NCI-H2196 (cell line): ENCODE results near the gene TRNAU1AP.
"Not testable (repeated sequence)": the region's sequence is repeated elsewhere in the genome, so short reads cannot be mapped to it uniquely, and the experiment has no call there.

Experiments used
- DNase-seq: peaks from one replicate; lab custom pipeline; 2025; ENCODE audit not compliant: unreplicated experiment; lab: John Stamatoyannopoulos, UW

The TRNAU1AP gene

DNA sequence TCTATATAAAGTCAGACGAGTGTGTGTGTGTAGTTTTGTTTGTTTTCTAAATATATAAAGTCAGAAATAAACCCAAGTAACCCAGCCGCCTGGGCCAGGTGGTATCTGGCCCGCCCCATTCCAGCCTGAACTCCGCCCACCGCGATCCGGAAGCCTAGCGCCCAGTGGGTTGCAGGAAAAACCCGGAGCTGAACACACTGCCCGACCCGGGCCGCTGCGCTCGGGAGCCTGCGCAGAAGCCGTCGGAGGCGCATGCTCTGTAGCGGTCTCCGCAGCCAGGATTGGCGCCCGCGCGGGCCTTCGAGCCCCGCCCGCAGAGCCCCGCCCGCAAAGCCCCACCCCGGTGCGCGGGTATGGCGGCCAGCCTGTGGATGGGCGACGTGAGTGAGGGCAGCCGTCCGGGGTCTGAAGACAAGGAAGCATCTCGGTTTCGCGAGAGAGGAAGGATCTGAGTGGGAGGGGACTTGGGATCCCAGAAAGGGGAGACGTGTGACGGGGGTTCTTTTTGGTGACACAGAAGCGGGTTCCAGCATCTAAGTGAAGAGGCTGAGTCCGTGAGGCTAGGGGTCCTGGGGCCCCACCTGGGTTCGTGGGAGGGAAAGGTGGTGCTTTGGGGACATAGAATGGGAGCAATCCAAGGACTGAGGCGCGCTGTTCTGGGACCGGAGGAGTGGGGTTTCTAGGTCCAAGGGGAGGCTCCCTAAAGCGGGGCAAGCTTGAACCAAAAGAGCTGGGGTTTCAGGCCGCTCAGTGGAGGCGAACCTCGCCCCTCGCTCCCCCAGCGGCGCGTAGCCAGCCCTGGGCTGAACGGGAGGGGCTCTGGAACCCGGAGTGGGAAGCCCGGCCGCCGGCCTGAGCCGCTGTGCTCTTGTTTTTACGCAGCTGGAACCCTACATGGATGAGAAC is at the start of gene TRNAU1AP:
TRNAU1AP (plus strand) TSS at position 328 of the 906 bp plus-strand sequence; CDS start at position 354, 26 bp downstream.
- peak; percentile 97 for DNase-seq

DNA sequence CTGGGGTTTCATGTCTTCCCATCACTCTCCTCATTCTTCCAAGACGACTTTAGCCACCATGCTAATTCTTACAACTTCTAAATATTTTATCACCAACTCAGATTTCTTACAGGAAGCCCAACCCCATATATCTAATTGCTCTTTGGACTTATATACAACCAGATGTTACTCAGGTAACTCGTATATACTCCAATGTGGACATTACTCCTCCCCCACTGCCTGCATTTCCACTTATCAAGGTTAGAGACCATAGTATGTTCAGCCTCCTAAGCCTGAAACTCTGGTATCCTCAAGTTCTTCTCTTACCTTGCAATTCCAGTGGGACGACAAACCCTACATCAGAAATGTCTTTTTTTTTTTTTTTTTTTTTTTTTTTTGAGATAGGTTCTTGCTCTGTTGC is 49.8 kb upstream of the TRNAU1AP start:
- no peak for DNase-seq

DNA sequence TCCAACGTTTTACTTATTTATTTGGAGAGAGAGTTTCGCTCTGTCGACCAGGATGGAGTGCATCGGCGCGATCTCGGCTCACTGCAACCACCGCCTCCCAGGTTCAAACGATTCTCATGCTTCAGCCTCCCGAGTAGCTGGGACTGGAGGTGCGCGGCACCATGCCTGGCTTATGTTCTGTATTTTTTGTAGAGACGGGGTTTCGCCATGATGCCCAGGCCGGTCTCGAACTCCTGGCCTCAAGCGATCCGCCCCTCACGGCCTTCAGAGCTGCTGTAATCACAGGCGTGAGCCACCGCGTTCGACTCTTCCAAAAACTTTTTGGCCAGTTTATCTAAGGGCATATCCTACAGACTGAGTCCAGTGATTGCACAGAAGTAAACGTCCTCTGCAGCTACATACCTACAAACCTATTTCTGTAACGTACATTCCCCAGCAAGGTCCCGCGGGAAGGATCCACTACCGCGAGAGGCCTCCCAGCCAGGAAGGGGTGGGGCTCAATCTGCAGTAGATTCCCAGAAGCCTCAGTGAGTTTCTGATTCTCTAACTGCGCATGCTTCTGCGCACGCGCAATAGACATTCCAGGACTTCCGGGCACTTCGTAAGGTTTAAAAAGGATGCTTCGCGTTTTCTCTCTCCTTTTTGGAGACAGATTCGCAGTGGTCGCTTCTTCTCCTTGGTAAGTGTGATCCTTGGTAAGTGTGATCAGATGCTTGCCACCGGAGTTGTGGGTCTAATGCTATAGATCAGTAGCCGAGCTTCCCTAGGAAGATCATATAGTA is 47.3 kb upstream of the TRNAU1AP start, which contains the start of gene RCC1:
RCC1 (plus strand) TSS at position 638 of the 782 bp plus-strand sequence. CDS start 23,824 bp downstream, outside the sequence.
- peak; percentile 97 for DNase-seq

DNA sequence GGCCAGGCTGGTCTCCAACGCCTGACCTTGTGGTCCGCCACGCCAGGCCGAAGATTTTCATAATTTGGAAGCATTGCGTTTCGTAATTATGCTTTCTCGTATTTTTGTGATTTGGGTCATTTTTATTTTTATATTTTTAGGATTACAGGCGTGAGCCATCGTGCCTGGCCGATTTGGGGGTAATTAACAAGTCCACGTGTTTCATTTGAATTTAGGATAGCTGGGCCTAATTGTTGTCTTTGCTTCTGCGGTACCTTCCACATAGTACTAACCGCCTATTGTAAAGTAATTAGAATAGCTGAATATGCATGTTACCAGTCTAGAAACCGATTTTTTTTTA is 46.0 kb upstream of the TRNAU1AP start:
- no peak for DNase-seq

DNA sequence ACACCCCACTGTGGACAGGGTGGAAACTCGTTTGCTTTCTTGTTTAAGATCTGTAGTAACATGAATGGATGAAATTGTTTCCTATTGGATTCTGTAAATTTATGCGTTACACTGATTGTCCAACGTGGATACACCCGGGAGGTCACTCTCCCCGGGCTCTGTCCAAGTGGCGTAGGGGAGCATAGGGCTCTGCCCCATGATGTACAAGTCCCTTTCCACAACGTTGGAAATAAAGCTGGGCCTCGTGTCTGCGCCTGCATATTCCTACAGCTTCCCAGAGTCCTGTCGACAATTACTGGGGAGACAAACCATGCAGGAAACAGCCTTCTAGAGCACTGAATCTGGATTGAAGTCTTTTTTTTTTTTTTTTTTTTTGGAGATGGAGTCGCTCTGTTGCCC is 45.6 kb upstream of the TRNAU1AP start:
- DNase-seq = no peak

DNA sequence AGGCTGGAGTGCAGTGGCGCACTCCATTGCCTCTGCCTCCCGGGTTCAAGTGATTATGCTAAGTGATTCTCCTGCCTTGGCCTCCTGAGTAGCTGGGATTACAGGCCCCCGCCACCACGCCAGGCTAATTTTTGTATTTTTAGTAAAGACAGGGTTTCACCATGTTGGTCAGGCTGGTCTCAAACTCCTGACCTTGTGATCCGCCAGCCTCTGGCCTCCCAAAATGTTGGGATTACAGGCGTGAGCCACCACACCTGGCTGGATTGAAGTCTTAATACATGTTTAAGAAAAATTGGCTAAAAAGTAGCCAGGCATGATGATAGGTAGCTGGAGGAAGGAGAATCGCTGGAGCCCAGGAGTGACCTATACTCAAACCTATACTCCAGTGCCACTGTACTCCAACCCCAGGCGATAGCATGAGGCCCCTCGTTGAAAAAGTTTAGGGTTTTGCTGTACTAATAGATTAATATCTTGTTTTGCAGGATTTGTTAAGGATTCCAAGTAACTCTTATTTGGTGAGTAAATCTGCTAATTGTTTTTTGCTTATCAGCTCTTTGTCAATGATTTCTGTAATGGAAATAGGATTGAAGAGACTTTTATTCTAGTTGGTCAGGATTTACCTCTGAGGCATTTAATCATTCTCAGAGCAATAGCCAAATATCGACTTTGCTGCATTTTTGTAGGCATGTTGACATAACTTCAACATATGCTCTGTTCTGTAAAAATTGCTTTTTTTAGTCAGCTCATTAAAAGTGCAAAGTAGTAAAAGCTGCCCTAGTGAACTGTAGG is 45.0 kb upstream of the TRNAU1AP start:
- no peak for DNase-seq

DNA sequence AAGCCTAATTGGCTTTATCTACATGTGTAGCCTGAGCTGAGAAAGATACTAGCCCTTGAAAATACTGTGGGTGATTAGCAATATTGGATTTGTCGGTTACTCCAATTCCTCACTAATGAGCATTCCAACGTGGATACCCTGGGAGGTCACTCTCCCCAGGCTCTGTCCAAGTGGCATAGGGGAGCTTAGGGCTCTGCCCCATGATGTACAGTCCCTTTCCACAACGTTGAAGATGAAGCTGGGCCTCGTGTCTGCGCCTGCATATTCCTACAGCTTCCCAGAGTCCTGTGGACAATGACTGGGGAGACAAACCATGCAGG is 44.5 kb upstream of the TRNAU1AP start:
- no peak for DNase-seq

DNA sequence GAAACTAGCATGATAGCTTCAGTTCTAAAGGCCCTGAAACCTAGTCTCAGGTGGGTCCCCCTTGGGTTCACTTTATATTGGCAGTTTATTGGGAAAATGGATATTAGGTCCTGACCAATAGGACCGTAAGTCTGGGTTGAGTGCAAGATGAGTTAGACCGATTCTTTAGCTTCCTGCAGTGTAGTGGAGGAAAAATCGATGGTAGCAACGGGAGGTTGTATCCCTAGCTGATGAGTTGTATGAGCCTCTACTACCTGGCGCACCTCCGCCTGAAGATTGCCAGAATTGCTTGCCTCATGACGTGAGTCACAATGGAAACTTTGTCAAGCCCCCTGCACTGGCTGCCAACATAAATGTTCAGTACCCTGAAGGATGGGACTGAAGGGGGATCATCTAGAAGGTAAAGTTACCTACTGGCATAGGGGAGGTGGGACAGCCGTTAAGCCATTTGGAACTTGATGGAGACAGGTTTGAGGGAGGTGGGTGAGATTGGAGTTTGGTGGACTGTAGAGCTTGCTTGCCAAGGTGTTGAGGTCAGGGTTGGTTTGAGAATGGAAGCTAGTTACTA is 43.1 kb upstream of the TRNAU1AP start:
- DNase-seq = no peak

DNA sequence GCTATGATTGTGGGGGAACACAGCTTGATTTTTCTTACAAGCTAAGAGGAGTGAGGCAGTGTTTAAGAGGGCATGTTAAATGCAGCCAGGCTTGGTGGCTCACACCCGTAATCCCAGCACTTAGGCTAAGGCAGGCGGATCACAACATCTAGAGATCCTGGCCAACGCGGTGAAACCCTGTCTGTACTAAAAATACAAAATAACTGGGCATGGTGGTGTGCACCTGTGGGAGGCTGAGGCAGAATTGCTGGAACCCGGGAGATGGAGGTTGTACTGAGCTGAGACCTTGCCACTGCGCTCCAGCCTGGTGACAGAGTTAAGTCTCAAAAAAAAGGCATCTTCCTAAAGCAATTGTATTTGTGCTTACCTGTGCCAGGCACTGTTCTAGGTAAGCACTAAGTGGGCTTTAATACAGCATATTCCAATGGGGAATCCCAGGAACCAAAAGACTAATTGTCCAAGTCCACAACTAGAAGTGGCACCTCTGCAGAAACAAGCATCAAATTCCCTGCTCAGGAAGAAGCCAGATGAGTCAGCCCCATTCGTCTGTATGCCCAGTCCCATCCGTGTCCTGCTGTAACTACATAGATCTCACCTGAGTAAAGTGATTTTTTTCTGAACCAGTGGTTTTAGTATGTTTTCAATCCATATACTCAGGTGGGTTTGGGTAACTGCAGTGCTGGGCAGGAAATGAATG is 42.5 kb upstream of the TRNAU1AP start:
- DNase-seq = no peak

DNA sequence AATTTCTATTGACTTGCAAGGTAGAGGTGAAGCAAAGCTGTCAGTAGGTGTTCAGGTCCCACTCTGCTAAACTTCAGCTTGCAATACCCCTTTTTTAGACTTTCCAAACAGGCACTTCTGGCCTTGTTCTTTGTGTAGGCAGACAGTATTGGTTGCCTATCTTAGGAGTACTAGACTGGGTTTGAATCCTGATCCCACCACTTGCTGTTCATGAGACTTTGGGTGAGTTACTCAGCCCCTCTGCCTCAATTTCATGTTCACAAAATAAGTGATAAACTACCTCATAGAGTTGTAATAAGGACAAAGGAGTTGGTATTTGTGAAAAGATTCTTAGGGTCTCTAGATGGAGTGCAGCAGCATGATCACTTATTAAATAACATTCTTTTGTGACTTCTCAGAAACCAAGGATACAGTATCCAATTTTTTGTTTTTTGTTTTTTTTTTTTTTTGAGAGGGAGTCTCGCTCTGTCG is 41.9 kb upstream of the TRNAU1AP start:
- DNase-seq = no peak

DNA sequence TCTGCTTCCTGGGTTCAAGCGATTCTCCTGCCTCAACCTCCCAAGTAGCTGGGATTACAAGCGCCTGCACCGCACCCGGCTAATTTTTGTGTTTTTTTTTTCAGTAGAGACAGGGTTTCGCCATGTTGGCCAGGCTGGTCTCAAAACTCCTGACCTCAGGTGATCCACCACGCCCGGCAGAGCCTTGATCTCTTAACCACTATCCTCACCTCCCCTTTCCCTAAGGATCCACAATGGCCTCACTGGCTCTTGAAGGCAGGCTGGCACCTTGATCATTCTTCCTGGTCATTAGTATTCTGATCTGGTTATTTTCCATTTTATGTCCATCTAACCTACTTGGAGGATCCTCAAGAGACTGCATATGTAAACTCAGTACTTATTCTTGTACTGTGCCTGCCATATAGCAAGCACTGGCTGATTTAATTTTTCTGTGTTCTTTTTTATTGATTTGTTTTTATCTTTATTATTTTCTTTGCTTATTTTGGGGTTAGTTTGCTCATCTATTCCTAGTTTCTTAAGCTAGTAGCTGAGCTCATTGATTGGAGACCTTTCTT is 40.8 kb upstream of the TRNAU1AP start:
- no peak for DNase-seq

DNA sequence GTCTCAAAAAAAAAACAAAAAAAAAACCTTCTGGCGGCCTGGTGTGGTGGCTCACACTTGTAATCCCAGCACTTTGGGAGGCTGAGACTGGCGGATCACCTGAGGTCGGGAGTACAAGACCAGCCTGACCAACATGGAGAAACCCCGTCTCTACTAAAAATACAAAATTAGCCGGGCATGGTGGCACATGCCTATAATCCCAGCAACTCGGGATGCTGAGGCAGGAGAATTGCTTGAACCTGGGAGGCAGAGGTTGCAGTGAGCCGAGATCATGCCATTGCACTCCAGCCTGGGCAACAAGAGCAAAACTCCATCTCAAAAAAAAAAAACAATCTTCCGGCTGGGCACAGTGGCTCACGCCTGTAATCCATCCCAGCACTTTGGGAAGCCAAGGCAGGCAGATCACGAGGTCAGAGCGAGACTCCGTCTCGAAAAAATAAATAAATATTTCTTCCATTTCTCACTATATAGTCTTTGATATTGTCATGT is 38.4 kb upstream of the TRNAU1AP start:
- DNase-seq = not testable (repeated sequence)

DNA sequence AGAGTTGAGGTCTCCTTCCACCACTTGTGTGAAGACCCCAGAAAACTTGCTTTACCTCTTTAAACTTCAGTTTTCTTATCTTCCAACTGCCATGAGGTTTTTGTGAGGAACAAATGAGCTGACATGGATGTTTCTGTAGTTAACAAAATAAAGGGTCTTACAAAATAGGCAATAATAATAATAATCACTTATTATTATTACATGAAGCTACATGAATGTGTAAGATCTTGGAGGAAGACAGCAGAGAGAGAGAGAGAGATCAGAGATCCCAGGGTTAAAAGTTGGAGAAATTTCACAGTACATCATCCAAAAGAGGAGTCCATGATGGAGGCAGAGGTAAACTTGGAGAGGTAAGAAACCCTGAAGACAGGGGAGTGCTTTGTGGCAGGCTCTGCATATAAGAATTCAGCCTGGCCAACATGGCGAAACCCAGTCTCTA is 36.3 kb upstream of the TRNAU1AP start:
- DNase-seq = no peak

DNA sequence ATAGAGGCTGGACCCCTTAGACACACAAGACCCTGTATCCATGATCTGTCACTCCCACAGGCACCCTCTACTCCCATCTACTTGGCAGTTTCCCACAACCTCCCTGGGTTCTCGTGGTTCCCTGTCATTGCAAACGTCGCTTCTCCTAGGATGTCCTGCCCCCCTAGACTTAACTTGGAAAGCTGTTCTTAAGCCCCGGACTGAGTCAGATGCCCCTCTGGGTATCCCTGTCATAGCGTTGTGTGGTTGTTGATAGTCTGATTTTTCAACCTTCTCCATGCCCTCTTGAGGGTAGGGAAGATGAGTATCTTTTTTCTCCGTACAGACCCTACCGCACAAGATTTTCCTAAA is 35.3 kb upstream of the TRNAU1AP start:
- no peak for DNase-seq

DNA sequence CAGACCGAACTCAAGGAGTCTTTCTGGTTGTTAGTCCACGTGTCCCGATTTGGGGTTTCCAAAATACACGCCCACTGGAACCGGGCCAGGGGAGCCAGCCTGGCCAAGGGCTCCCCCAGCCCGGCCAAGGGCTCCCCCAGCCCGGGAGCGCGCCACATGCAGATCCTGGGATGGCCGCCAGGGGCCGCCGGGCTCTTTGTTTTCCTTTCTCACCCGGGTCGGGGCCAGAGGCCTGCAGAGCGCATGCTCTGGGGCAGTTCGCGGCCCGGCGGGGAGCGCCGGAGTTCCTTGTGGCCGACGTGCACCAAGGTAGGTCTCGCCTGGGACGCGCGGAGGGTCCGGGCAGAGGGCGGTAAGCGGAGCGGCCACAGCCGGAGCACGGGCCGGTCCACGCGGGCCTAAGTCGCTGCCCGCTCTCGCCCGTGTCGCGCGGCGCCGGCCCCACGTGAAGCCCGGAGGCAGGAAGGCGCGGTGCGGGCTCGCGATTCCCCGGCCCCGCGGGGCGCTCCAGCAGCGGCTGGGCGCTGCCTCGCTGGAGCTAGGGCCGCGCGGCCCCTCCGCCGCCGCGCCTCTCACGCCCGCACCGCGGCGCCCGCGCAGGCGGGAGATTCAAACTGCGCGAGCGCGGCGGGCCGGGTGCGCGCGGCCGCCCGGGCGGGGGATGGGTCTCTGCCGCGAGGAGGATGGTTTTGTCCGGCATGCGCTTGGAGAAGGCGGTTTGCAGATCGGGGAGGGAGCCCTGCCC is 34.7 kb upstream of the TRNAU1AP start:
- peak; percentile 91 for DNase-seq

DNA sequence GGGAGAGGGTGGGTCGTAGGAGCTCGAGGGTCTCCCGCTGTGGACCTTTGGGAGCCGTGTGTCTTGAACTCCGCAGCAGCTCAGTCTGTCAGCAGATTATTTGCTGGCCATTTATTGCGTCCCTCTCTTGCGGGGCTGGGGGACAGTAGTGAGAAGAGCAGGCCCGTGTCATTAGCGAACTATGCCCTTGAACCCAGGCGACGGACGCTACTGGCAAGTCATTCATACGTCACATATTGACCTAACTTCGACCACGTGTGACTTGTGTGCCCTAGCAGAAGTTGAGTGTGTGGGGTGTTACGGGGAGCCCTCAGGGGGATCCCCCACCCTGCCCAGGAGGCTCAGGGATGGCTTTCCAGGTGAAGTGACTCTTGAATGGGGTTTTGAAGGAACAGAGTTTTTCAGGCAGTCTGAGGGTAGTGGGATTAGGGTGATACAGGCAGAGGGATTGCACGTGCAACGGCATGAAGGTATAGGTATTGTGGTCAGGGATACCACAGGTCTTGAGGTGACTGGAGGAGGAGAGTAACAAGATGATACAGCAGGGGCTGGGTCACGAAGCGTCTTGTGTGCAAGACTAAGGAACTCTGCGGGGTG is 34.0 kb upstream of the TRNAU1AP start:
- DNase-seq = peak; percentile 32

DNA sequence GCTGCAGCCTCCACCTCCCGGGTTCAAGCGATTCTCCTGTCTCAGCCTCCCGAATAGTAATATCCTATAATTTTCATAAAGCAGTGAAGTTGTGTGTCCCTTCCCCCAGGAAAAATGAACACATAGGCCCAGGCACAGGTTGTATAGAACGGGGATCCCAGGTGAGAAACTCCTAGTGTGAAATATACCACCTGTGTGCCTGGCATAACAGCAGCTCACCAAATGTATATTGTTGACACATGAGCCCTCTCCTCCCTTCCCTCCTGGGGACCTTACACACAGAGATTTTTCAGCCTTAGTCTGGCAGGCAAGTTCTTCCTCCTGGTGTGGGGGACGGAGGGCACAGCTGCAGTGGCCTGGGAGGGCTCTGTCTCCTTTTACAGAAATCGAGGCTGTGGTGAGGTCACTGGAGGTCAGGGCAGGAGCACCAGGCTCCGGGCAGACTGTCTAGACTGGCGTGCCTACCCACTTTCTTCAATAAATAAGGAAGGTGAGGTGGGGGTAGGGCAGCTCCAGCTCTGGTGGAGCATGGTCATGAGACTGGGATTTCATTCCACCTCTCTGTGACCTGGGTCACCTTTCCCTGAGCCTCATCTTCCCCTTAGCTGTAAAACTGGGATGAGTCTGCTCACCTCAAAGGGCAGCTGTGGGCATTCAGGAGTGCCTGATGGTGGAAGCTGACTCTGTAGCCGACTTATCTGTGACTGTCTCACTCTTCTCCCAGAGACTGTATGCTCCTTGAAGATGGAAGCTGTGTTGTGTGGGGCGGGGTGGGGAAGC is 32.7 kb upstream of the TRNAU1AP start:
- no peak for DNase-seq

DNA sequence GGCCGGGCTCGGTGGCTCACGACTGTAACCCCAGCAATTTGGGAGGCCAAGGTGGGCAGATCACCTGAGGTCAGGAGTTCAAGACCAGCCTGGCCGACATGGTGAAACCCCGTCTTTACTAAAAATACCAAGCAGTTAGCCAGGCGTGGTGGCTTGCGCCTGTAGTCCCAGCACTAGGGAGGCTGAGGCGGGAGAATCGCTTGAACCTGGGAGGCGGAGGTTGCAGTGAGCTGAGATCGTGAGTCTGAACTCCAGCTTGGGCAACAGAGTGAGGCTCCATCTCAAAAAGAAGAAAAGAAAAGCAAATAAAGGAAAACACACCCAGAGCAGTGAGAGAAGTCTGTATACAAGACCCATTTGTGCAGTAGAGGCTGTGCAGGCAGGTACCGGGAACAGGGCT is 32.1 kb upstream of the TRNAU1AP start:
- not testable (repeated sequence) for DNase-seq
